IMR-90 (cell line): Measurements from ENCODE around the gene SELENOM. TPM values are rescaled to one million over a fixed set of nuclear protein-coding genes. Genes with fewer than 3 reads are reported as not detected.

Experiments used
- ATAC-seq: fragments of 200-7000 bp; cut with Tn5 transposase; 2 replicates; pipeline ENCODE4 v1.9.1; 2020; ENCODE audit warnings: low read depth, mild to moderate bottlenecking, moderate library complexity
- BruUV-seq: library from RNA; stranded (reverse); fragments of 400-500 nt; replicated peaks from 2 replicates; lab custom pipeline; 2021; lab: Mats Ljungman, UMichigan
- CTCF ChIA-PET: fragments of 300-600 bp; formaldehyde crosslinking; extraction: SDS; loops from one replicate; lab custom pipeline; 2021; ENCODE audit warnings: antibody characterized with exemption; lab: Yijun Ruan, JAX
- POLR2A ChIA-PET: fragments of 300-600 bp; sonication (Branson Sonifier 250); formaldehyde crosslinking; loops from one replicate; lab custom pipeline; 2022; ENCODE audit warnings: antibody characterized with exemption; ENCODE audit not compliant: unreplicated experiment; lab: Charles Lee
- DNase-seq: peaks from one replicate; pipeline ENCODE4 v3.0.0; 2013
- H2AFZ ChIP-seq: replicated peaks from 2 replicates; pipeline ENCODE3; 2013; ENCODE audit warnings: low read length, mild to moderate bottlenecking; ENCODE audit not compliant: poor library complexity
- H2AK5ac ChIP-seq: 2 replicates; pipeline ENCODE4 v1.6.1; 2013; ENCODE audit warnings: low read depth, low read length, inconsistent platforms
- H2AK9ac ChIP-seq: replicated peaks from 2 replicates; pipeline ENCODE3; 2013; ENCODE audit warnings: mild to moderate bottlenecking, low read depth, low read length, moderate library complexity; ENCODE audit not compliant: poor library complexity
- H2BK120ac ChIP-seq: 2 replicates; pipeline ENCODE4 v1.6.1; 2013; ENCODE audit warnings: low read depth, low read length, inconsistent platforms
- H2BK15ac ChIP-seq: 3 replicates; pipeline ENCODE4 v1.6.1; 2013; ENCODE audit warnings: low read depth, low read length, inconsistent platforms
- H2BK20ac ChIP-seq: 2 replicates; pipeline ENCODE4 v1.6.1; 2013; ENCODE audit warnings: low read depth, mild to moderate bottlenecking, inconsistent platforms, low read length, moderate library complexity
- H2BK5ac ChIP-seq: 2 replicates; pipeline ENCODE4 v1.6.1; 2013; ENCODE audit warnings: mild to moderate bottlenecking, low read depth, low read length, inconsistent platforms; ENCODE audit not compliant: poor library complexity, severe bottlenecking
- H3K14ac ChIP-seq: replicated peaks from 2 replicates; pipeline ENCODE4 v1.6.1; 2013; ENCODE audit warnings: low read depth, low read length, inconsistent platforms
- H3K18ac ChIP-seq: 2 replicates; pipeline ENCODE4 v1.6.1; 2013; ENCODE audit warnings: low read depth, low read length, control low read depth
- H3K23ac ChIP-seq: 2 replicates; pipeline ENCODE4 v1.6.1; 2013; ENCODE audit warnings: low read depth, low read length, inconsistent platforms
- H3K27ac ChIP-seq: 2 replicates; pipeline ENCODE4 v1.5.1; 2013; ENCODE audit warnings: mild to moderate bottlenecking, control low read depth, low read length; ENCODE audit not compliant: insufficient read depth
- H3K27me3 ChIP-seq: 2 replicates; pipeline ENCODE4 v1.6.1; 2013; ENCODE audit warnings: low read length; ENCODE audit not compliant: control insufficient read depth, insufficient read depth
- H3K36me3 ChIP-seq: 2 replicates; pipeline ENCODE4 v1.6.1; 2013; ENCODE audit warnings: low read length, mixed read lengths; ENCODE audit not compliant: control insufficient read depth, insufficient read depth
- H3K4ac ChIP-seq: 2 replicates; pipeline ENCODE4 v1.6.1; 2013; ENCODE audit warnings: low read depth, low read length, inconsistent platforms
- H3K4me1 ChIP-seq: 2 replicates; pipeline ENCODE4 v1.6.1; 2013; ENCODE audit warnings: low read length, mixed read lengths; ENCODE audit not compliant: control insufficient read depth, insufficient read depth
- H3K4me2 ChIP-seq: 2 replicates; pipeline ENCODE4 v1.6.1; 2013; ENCODE audit warnings: low read depth, mild to moderate bottlenecking, control low read depth, low read length, moderate library complexity
- H3K4me3 ChIP-seq: 2 replicates; pipeline ENCODE4 v1.5.1; 2013; ENCODE audit warnings: low read depth, mild to moderate bottlenecking, control low read depth, low read length, moderate library complexity; ENCODE audit not compliant: insufficient read depth
- H3K56ac ChIP-seq: 2 replicates; pipeline ENCODE4 v1.6.1; 2013; ENCODE audit warnings: low read length, inconsistent platforms; ENCODE audit not compliant: insufficient read depth; ENCODE audit errors: extremely low read depth
- H3K79me1 ChIP-seq, 2 experiments: 2 replicates each; pipeline ENCODE4 v1.6.1; 2013; ENCODE audit warnings: low read length in 2 of 2, inconsistent platforms in 1 of 2, low read depth in 1 of 2
- H3K9ac ChIP-seq: 2 replicates; pipeline ENCODE4 v1.6.1; 2013; ENCODE audit warnings: low read depth, low read length, control low read depth
- H3K9me1 ChIP-seq: 2 replicates; pipeline ENCODE4 v1.6.1; 2013; ENCODE audit warnings: low read length, inconsistent platforms; ENCODE audit not compliant: insufficient read depth
- H3K9me3 ChIP-seq: 2 replicates; pipeline ENCODE4 v1.6.1; 2013; ENCODE audit warnings: low read length; ENCODE audit not compliant: control insufficient read depth, insufficient read depth
- H4K20me1 ChIP-seq: 2 replicates; pipeline ENCODE4 v1.6.1; 2013; ENCODE audit warnings: low read length, inconsistent platforms; ENCODE audit not compliant: insufficient read depth
- H4K5ac ChIP-seq: 2 replicates; pipeline ENCODE4 v1.6.1; 2013; ENCODE audit warnings: mild to moderate bottlenecking, low read depth, low read length, control low read depth
- H4K8ac ChIP-seq, 2 experiments: 2 replicates each; pipeline ENCODE4 v1.6.1; 2013; ENCODE audit warnings: low read depth in 2 of 2, low read length in 2 of 2, control low read depth in 1 of 2, inconsistent platforms in 1 of 2
- H4K91ac ChIP-seq: 2 replicates; pipeline ENCODE4 v1.6.1; 2013; ENCODE audit warnings: low read depth, low read length, inconsistent platforms; ENCODE audit not compliant: insufficient read depth
- BHLHE40 ChIP-seq: fragments of 150-350 bp; IDR thresholded peaks from 2 replicates; pipeline ENCODE4 v1.6.1; 2016; ENCODE audit warnings: mild to moderate bottlenecking, low read depth, low read length
- CEBPB ChIP-seq: IDR thresholded peaks from 2 replicates; pipeline ENCODE4 v1.6.1; 2012; ENCODE audit warnings: low read depth, low read length, improper control_type of control experiment
- CHD1 ChIP-seq: IDR thresholded peaks from 2 replicates; pipeline ENCODE4 v1.6.1; 2012; ENCODE audit warnings: low read depth, low read length, improper control_type of control experiment
- CTCF ChIP-seq: conservative IDR thresholded peaks from 2 replicates; pipeline ENCODE4 v1.5.1; 2012; ENCODE audit warnings: mild to moderate bottlenecking, low read depth, low read length, improper control_type of control experiment
- ELK1 ChIP-seq: fragments of 150-350 bp; IDR thresholded peaks from 2 replicates; pipeline ENCODE4 v1.6.1; 2016; ENCODE audit warnings: low read depth, mild to moderate bottlenecking, low read length, moderate library complexity, borderline replicate concordance
- FOS ChIP-seq: fragments of 150-350 bp; IDR thresholded peaks from 2 replicates; pipeline ENCODE4 v1.6.1; 2016; ENCODE audit warnings: low read depth, low read length
- MAFK ChIP-seq: IDR thresholded peaks from 2 replicates; pipeline ENCODE4 v1.6.1; 2012; ENCODE audit warnings: low read depth, low read length, improper control_type of control experiment
- MAZ ChIP-seq: IDR thresholded peaks from 2 replicates; pipeline ENCODE4 v1.6.1; 2012; ENCODE audit warnings: low read depth, mild to moderate bottlenecking, low read length, improper control_type of control experiment, moderate library complexity, borderline replicate concordance
- MXI1 ChIP-seq: IDR thresholded peaks from 2 replicates; pipeline ENCODE4 v1.6.1; 2012; ENCODE audit warnings: low read depth, mild to moderate bottlenecking, low read length, moderate library complexity, borderline replicate concordance
- NFE2L2 ChIP-seq: fragments of 150-350 bp; IDR thresholded peaks from 2 replicates; pipeline ENCODE4 v1.6.1; 2016; ENCODE audit warnings: low read depth, mild to moderate bottlenecking, low read length
- POLR2A ChIP-seq: IDR thresholded peaks from 2 replicates; pipeline ENCODE4 v1.6.1; 2012; ENCODE audit warnings: mild to moderate bottlenecking, low read depth, low read length
- RAD21 ChIP-seq: IDR thresholded peaks from 2 replicates; pipeline ENCODE4 v1.6.1; 2012; ENCODE audit warnings: low read length, improper control_type of control experiment
- RCOR1 ChIP-seq: IDR thresholded peaks from 2 replicates; pipeline ENCODE4 v1.6.1; 2012; ENCODE audit warnings: mild to moderate bottlenecking, low read length, improper control_type of control experiment; ENCODE audit not compliant: insufficient replicate concordance
- RFX5 ChIP-seq: IDR thresholded peaks from 2 replicates; pipeline ENCODE4 v1.8.0; 2012; ENCODE audit warnings: low read depth, mild to moderate bottlenecking, low read length, moderate library complexity
- USF2 ChIP-seq: fragments of 150-350 bp; IDR thresholded peaks from 2 replicates; pipeline ENCODE4 v1.6.1; 2017; ENCODE audit warnings: mild to moderate bottlenecking, antibody characterized with exemption, low read length, low read depth
- WGBS, 2 experiments: methylation state at CpG; one replicate each; pipeline versions ENCODE4 v1.1.5 to v1.1.7; 2013; ENCODE audit warnings: missing lambda C conversion rate in 2 of 2; ENCODE audit not compliant: insufficient read length in 1 of 2; ENCODE audit errors: extremely low coverage in 2 of 2; 5-methylcytosine and 5-hydroxymethylcytosine counted together
- dilution Hi-C: fragments of 300-500 bp; cut with HindIII; formaldehyde crosslinking; loops from one replicate; pipeline ENCODE4 v1.14.3; 2018; ENCODE audit warnings: low sequenced_read_pairs; ENCODE audit not compliant: unreplicated experiment
- in situ Hi-C: fragments of 300-500 bp; cut with MboI; formaldehyde crosslinking; loops from 3 replicates; pipeline ENCODE4 v1.14.3; 2019; ENCODE audit warnings: low sequenced_read_pairs, inconsistent platforms, mixed read lengths
- intact Hi-C: fragments of 100-400 bp; cut with micrococcal nuclease; formaldehyde crosslinking; loops from 2 replicates; pipeline ENCODE4 v1.10.0; 2022
- polyA plus RNA-seq, 3 experiments: library from polyadenylated mRNA; depleted of rRNA; stranded (reverse); fragments of >200 nt; gene quantifications; 2 replicates each; pipeline ENCODE4 v1.2.3, GENCODE V29; 2012; ENCODE audit warnings: low replicate concordance in 1 of 3
- total RNA-seq: library from RNA; depleted of rRNA; stranded (reverse); fragments of >200 nt; gene quantifications from 2 replicates; pipeline ENCODE4 v1.2.3, GENCODE V29; 2012

SELENOM gene
- total and polyA plus RNA-seq, 2 of the 4 experiments (the other 2 are of a cell fraction): 46.2 to 270 TPM

GRCh38 chr22:31118046-31118820 lies 10.9 kb upstream of the SELENOM start:
- Histone ChIP-seq H2BK20ac (no peak overlapping the region), H3K4me3 (no peak overlapping the region), H3K18ac (no peak overlapping the region), H3K4me2 (no peak overlapping the region), H3K36me3 (no peaks in the 10 kb centered on the region), H2AFZ (no peak overlapping the region), H4K8ac (no peak overlapping the region), H3K27ac (no peak overlapping the region), H3K9me3 (no peaks in the 10 kb centered on the region), H3K79me1 (no peaks in the 10 kb centered on the region), H4K20me1 (no peaks in the 10 kb centered on the region), H2BK15ac (no peak overlapping the region), H2AK5ac (no peak overlapping the region), H3K14ac (no peak overlapping the region), H3K4ac (no peak overlapping the region), H2BK120ac (no peak overlapping the region), H2AK9ac (no peak overlapping the region), H2BK5ac (no peak overlapping the region), H3K27me3 (no peaks in the 10 kb centered on the region), H3K4me1 (peaks cover 5% of the 10 kb centered on the region), H3K56ac (no peak overlapping the region), H4K91ac (no peak overlapping the region), H3K23ac (no peak overlapping the region), H4K5ac (no peak overlapping the region), H3K9ac (no peak overlapping the region), H3K9me1 (no peaks in the 10 kb centered on the region; the same call in 1 of the 2 replicates)
- in situ Hi-C loops (loop anchor here (10.0 kb wide), 1 partner anchor 117 kb away; no protein-coding TSS in a partner anchor), intact Hi-C loops (no loop called here), dilution Hi-C loops (no loop called here)
- ATAC-seq (no peak), DNase-seq (no peak)
- no TSS peak for BruUV-seq
- ChIA-PET POLR2A (no interaction called here), CTCF (interaction anchor here (0.8 to 1.6 kb wide), 2 partner anchors 11 kb away, joined by 3 to 4 read pairs; partner anchors contain the start of gene SELENOM)
- WGBS, 2 experiments: 90% methylated on average over 1 of the region's 3 CpGs; no CpG with 5 or more reads in 1 of the 2 experiments
- TF ChIP-seq MXI1 (no peak), RCOR1 (no peak), ELK1 (no peak), USF2 (no peak), RFX5 (no peak), NFE2L2 (no peak), CTCF (no peak), BHLHE40 (no peak), CEBPB (no peak), CHD1 (no peak), MAFK (no peak), POLR2A (no peak), FOS (no peak), RAD21 (no peak), MAZ (no peak)
